Mucosa of descending colon (tissue), 3 donors: ENCODE data around the gene ZKSCAN7. TPM values are rescaled to one million over a fixed set of nuclear protein-coding genes. Genes with fewer than 3 reads are reported as not detected.

Experiments used
- total RNA-seq, 3 donors: library from RNA; stranded (reverse); fragmentation: NEBNext Ultra II Directional in 2 of 3; extraction: Animal tissue kit (Norgen Biotek cat#: 25700) in 2 of 3; gene quantifications; one replicate each; pipeline versions ENCODE4 v1.2.1 to v1.2.4, GENCODE V29; 2021 to 2023
- donor health status: DM: no; HTN: no; CAD: no; lungs with moderate emphysema.
- donor health status: DM: no; HTN: no; CAD: no.
- donor health status: DM: no; HTN: yes; CAD: no.

Gene ZKSCAN7
- total RNA-seq, 3 donors from 2014 or later: 0.96 to 3.0 (median 1.6) TPM

Other genes with a start within 250 kb of the ZKSCAN7 start
- 10 to 100 TPM; 22.3 to 27.2 (median 22.7) TPM for gene TCAIM, start 216.4 kb upstream of the ZKSCAN7 start, total RNA-seq
- 10 to 100 TPM; 10.0 to 26.4 (median 16.8) TPM for gene ZNF445, start 77.5 kb upstream of the ZKSCAN7 start, total RNA-seq
- gene ZNF660, start 29.8 kb downstream of the ZKSCAN7 start, total RNA-seq: 1 to 10 TPM in 2 of 3 donors, under 1 TPM in 1; 0.67 to 4.6 (median 1.1) TPM
- gene ZNF197, start 69.8 kb downstream of the ZKSCAN7 start, total RNA-seq: 10 to 100 TPM in 2 of 3 donors, 1 to 10 TPM in 1; 10.0 to 19.5 (median 14.5) TPM
- 1 to 10 TPM; 4.9 to 8.0 (median 6.0) TPM for gene ZNF35, start 93.5 kb downstream of the ZKSCAN7 start, total RNA-seq
- 1 to 10 TPM; 2.5 to 7.7 (median 3.6) TPM for gene ZNF502, start 157.5 kb downstream of the ZKSCAN7 start, total RNA-seq
- 1 to 10 TPM; 3.6 to 6.4 (median 3.7) TPM for gene ZNF501, start 174.4 kb downstream of the ZKSCAN7 start, total RNA-seq
- gene KIAA1143, start 206.4 kb downstream of the ZKSCAN7 start, total RNA-seq: 10 to 100 TPM; 18.8 to 29.2 (median 19.1) TPM
- 1 to 10 TPM; 1.6 to 7.6 (median 2.4) TPM for gene KIF15, start 206.6 kb downstream of the ZKSCAN7 start, total RNA-seq